Kidney capillary endothelial cell (primary cell): Measurements from ENCODE around the gene GLI2.

Experiments
- DNase-seq: peaks from one replicate; pipeline ENCODE4 v3.0.0-alpha.2; 2018; ENCODE audit warnings: low spot score

The GLI2 gene

GRCh38 chr2:120758181-120759144 lies 22.8 kb downstream of the GLI2 start:
- DNase-seq = peak; percentile 42

- DNase-seq = no peak
Observed at GRCh38 chr2:120759543-120760331, 24.1 kb downstream of the GLI2 start.

- no peak for DNase-seq
Observed at GRCh38 chr2:120760446-120761135, 24.9 kb downstream of the GLI2 start.

DNA sequence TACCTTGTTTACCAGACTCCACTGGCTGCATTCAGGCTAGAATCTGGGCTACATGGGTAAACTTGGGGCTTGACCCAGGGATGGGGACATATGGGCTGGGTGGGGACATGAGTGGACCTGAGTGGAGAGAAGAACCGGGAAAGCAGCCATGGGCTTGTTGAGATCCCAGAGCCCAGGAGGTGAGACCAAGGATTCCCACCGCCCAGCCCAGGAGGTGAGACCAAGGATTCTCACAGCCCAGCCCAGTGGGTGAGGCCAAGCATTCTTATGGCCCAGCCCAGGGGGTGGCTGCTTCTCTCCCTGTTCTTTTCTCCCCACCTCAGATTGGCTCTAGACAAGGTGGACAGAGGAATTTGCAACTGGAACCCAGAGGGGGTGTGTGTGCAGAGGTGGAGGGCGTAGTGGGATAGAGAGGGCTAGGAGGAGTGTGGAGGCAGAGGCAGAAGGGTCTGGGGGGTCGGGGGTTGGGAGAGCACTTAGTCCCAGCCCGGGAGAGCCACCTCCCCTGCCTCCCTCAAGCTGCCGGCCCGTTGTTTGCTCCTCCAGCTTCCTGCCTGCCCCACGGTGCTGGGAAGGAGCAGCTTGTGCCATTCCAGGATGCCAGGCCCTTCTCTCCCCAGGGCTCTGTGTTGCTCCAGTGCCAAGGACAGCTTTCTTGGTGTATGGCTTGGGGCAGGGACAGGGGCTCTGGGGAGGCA lies 25.6 kb downstream of the GLI2 start:
- no peak for DNase-seq

GRCh38 chr2:120761911-120762310 lies 26.2 kb downstream of the GLI2 start:
- no peak for DNase-seq

DNA sequence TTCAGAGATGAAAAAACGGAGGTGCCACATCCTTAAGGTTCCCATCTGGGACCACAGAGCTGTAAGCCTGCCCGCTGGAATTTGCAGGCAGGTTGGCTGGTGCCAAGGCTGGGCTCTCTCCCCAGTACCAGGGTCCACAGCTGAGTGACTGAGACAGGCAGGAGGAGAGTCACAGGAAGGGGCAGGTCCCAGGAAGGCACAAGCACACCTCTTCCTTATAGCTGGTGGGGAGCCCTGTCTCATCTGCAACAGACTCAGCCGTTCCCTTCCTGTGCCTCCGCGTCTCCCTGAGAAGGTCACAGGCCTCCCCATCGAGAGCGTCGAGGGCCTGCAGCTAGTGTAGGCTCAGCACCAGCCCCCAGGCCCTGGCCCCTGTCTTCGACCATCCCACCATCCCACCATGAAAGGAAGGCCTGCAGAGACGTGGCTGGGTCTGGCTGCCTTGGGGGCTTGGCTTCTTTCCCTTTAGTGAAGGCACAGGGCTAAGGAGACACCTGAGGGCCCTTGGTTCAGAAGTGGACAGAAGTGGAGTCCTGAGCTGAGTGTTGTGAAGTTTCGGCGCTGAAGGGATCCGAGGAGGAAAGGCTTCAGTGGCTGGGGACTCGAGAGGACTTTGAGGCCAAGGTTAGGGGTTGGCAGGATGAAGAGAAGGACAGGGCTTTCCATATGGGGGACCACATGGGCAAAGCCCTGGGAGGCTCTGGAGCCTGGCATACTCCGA lies 26.8 kb downstream of the GLI2 start:
- no peak for DNase-seq

DNA sequence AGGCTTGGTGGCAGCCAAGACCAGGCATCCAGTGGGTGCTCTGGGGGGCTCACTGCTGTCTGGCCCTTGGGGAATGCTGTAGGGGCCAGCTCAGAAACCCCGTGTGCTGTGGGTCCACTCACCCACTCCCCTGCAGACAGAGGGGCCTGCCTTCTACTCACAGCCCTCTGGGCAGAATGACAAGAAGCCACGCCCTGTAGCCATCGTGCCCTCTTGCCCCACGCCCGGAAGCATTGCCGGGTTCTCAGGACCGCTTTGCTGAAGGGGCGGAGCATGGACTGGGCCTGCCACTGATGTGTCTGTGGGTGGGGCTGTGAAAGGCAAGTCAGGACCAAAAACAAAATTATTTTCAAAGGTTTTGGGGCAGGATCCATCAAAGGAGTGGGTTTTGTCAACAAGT lies 27.8 kb downstream of the GLI2 start:
- DNase-seq = no peak

DNA sequence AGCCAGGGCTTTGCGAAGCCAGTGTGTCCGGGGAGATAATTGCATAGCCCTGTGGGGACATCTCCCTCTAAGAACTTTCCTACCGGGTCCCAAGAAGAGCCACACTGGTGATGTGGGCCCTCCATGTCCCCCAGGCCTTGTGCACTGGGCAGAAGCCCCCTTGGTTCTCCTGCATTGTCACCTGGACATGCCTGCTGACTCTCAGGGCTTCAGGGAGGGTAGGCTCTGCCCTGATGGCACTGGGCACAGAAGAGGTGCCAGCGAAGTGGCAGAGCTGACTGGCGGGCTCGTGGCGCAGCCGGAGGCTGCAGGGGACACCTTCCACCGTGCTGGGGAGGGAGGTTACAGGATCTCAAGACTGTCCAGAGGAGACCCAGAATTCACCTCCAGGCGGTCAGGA lies 28.3 kb downstream of the GLI2 start:
- no peak for DNase-seq

GRCh38 chr2:120764492-120764891 lies 28.8 kb downstream of the GLI2 start:
- DNase-seq = no peak

DNA sequence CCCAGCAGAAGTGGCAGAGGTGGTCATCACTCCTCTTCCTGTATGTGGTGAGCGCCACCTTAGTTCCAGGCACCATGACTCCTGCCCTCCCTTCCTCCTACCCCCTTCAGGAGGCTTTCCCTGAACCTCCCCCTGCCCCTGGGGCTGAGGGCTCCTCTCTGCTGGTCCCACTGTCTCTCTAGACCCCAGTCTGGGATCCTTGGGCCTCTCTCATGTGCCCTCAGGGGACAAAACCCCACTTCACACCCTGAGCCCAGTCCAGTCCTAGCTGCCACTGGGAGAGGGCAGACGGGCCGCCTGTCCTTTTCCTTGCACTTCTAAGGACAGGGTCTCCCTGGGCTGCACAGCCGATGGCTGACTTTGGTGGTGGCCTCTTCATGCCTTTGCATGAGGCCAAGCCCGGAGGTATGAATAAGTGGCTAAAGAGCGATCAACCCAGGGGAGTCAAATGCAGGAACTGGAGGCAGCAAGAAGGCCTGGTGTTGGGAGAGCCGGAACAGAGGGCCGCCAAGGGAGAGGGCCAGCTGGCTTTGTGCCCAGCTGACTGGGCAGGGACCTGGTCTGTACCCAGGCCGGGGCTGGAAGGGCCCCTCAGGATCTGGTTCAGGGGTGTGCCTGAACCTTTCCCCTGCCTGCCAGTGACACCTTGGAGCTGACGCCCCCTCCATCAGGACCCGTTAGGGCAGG lies 29.5 kb downstream of the GLI2 start:
- peak; percentile 18 for DNase-seq

GRCh38 chr2:120765678-120766469 lies 30.2 kb downstream of the GLI2 start:
- peak; percentile 99 for DNase-seq

GRCh38 chr2:120766470-120767351 lies 31.0 kb downstream of the GLI2 start:
- no peak for DNase-seq

DNA sequence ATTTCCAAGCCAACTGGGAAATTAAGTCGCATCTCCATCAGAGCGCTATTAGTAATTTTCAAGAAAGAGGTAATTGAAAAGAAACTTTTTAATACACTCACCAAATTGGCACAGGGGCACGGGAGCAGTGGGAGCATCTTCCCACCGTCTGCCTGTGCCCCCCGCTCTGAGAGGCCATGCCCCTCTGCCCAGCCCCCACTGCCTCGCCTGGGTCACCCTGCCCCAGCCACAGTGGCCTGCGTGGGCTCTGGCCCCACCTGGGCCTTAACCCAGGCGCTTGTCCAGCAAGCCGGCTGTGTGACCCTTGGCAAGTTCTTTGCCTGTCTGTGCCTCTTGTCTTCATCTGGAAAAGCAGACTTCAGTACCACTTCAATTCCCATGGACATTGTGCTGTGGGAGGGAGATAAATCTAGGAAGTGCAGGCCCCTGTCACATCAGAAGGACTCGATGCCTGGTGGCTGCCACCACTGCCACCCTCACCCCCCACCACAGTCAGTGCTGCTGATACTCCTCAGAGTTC lies 31.9 kb downstream of the GLI2 start:
- no peak for DNase-seq

- no peak for DNase-seq
Observed at GRCh38 chr2:120768112-120769048, 32.7 kb downstream of the GLI2 start.

DNA sequence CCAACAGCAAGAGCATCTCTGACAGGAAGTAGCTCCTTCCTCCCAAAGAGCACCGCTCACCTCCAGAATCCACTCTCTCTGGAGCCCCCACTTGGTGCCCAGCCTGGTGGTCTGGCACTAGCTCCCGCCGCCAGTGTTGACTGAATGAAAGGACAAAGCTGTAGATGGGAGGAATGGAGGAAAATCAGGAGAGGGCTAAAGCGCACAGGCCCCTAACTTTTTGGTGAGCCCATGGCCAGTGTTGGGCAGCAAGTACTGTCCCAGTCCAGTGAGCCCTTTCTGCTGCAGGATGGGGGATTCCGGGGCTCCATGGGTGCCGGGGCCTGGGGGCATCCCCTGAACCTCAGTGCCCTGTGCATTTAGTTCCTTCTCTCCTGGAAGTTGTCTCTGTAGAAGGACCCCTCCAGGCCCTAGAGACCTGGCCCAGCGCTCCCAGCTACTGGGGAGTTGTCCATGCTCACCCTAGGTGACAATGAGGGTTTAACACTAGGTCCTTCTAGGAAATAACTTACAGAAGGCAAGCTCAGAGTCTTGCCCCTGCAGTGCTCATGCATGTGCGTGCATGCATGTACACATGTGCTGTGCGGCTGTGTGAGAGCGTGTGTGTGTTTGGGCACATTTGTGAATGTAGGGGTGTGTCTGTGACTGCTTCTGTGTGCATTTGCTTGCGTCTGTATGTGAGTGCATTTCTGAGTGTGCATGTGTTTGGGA lies 33.6 kb downstream of the GLI2 start:
- no peak for DNase-seq

DNA sequence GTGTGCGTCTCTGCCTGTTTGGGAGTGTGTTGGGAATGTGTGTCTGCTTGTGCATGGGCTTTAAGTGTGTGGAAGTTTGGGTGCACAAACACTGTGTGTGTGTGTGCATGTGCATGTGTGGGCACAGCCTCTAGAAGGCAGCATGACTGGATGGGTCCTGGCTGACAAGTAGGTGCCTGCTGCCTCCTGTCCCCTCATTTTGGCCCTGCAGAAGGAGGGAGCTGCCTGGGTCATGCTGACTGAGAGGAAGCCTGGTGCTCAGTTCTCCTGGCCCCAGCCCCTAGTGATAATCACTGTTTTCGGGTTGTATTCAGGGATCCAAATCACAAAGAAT lies 34.1 kb downstream of the GLI2 start:
- DNase-seq = no peak

DNA sequence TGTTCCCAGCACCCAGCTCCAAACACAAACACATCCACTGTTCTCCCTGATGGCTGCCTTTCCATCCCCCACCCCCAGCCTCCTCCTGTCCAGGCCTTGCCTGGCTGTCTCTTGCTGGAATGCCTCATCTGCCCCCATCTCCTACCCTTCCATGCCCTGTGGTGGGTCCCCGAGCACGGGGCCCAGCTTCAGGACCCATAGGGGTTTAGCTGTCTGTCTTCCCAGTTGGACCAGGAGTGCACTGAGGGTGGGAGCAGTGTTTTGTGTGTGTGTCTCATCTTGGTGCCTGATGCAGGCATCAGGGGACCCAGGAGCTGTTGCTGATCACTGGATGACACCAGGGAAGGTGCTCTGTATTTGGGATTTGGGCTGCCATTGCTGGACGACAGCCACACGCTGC lies 34.5 kb downstream of the GLI2 start:
- no peak for DNase-seq
